MM.1S (cell line): ENCODE data around the gene SHROOM3.

Experiments
- DNase-seq: peaks from one replicate; pipeline ENCODE4 v3.0.0-alpha.2; 2015
- H2AFZ ChIP-seq: fragments of 300-600 bp; sonication (generic); 2 replicates; pipeline ENCODE4 v1.6.0; 2016; ENCODE audit warnings: antibody characterized with exemption, low read length
- H3F3A ChIP-seq: fragments of 300-600 bp; sonication (generic); 2 replicates; pipeline ENCODE4 v1.6.1; 2016; ENCODE audit warnings: mild to moderate bottlenecking, antibody characterized with exemption, low read length, moderate library complexity, mixed read lengths; ENCODE audit not compliant: insufficient read depth
- H3K27ac ChIP-seq: fragments of 300-600 bp; sonication (generic); 2 replicates; pipeline ENCODE4 v1.5.1; 2016; ENCODE audit warnings: mild to moderate bottlenecking, low read length
- H3K27me3 ChIP-seq: fragments of 300-600 bp; sonication (generic); replicated peaks from 2 replicates; pipeline ENCODE4 v1.6.0; 2016; ENCODE audit warnings: low read length; ENCODE audit not compliant: insufficient read depth
- H3K36me3 ChIP-seq: fragments of 300-600 bp; sonication (generic); replicated peaks from 2 replicates; pipeline ENCODE4 v1.6.1; 2016; ENCODE audit warnings: mild to moderate bottlenecking, low read length, mixed read lengths; ENCODE audit not compliant: insufficient read depth
- H3K4me1 ChIP-seq: fragments of 300-600 bp; sonication (generic); 2 replicates; pipeline ENCODE4 v1.6.1; 2016; ENCODE audit warnings: low read length, mixed read lengths
- H3K4me2 ChIP-seq: fragments of 300-600 bp; sonication (generic); 2 replicates; pipeline ENCODE4 v1.6.0; 2016; ENCODE audit warnings: low read depth, low read length
- H3K4me3 ChIP-seq: fragments of 300-600 bp; sonication (generic); 2 replicates; pipeline ENCODE4 v1.5.1; 2016; ENCODE audit warnings: low read length, mixed read lengths
- H3K79me2 ChIP-seq: fragments of 300-600 bp; sonication (generic); 2 replicates; pipeline ENCODE4 v1.6.1; 2016; ENCODE audit warnings: mixed run types, low read length, mixed read lengths
- H3K9ac ChIP-seq: fragments of 300-600 bp; sonication (generic); 2 replicates; pipeline ENCODE4 v1.6.1; 2016; ENCODE audit warnings: low read length, mixed read lengths
- H3K9me2 ChIP-seq: fragments of 300-600 bp; sonication (generic); replicated peaks from 2 replicates; pipeline ENCODE4 v1.6.1; 2016; ENCODE audit warnings: mild to moderate bottlenecking, low read length, mixed read lengths; ENCODE audit not compliant: insufficient read depth
- H3K9me3 ChIP-seq: fragments of 300-600 bp; sonication (generic); replicated peaks from 2 replicates; pipeline ENCODE4 v1.6.1; 2016; ENCODE audit warnings: mild to moderate bottlenecking, low read length, mixed read lengths; ENCODE audit not compliant: insufficient read depth
- H4K20me1 ChIP-seq: fragments of 300-600 bp; sonication (generic); 2 replicates; pipeline ENCODE4 v1.6.1; 2016; ENCODE audit warnings: mild to moderate bottlenecking, low read length, moderate library complexity, mixed read lengths; ENCODE audit not compliant: insufficient read depth
- CTCF ChIP-seq: fragments of 300-600 bp; sonication (generic); IDR thresholded peaks from 2 replicates; pipeline ENCODE4 v1.5.1; 2016; ENCODE audit warnings: antibody characterized with exemption, low read length, mixed read lengths
- EZH2 ChIP-seq: fragments of 300-600 bp; sonication (generic); optimal IDR thresholded peaks from 2 replicates; pipeline ENCODE3; 2017; ENCODE audit warnings: low read depth, mild to moderate bottlenecking, antibody characterized with exemption, low read length, mixed read lengths
- EZH2phosphoT487 ChIP-seq: fragments of 300-600 bp; sonication (generic); IDR thresholded peaks from 2 replicates; pipeline ENCODE4 v1.6.1; 2018; ENCODE audit warnings: antibody characterized with exemption, low read length

SHROOM3 gene

GRCh38 chr4:76457885-76458284, 22.9 kb downstream of the SHROOM3 start:
- no peak for DNase-seq

GRCh38 chr4:76458297-76458696, 23.3 kb downstream of the SHROOM3 start:
- Histone ChIP-seq H2AFZ (no peak overlapping the region), H3K9me2 (no peaks in the 10 kb centered on the region), H3K4me2 (no peak overlapping the region), H3K36me3 (no peaks in the 10 kb centered on the region), H3K4me1 (no peaks in the 10 kb centered on the region), H3K9me3 (no peaks in the 10 kb centered on the region), H3K9ac (no peak overlapping the region), H3F3A (no peaks in the 10 kb centered on the region), H3K4me3 (no peak overlapping the region), H3K27me3 (no peaks in the 10 kb centered on the region), H3K27ac (no peak overlapping the region), H4K20me1 (no peaks in the 10 kb centered on the region), H3K79me2 (no peaks in the 10 kb centered on the region)
- TF ChIP-seq EZH2: no peak
- no peak for TF ChIP-seq CTCF
- no peak for TF ChIP-seq EZH2phosphoT487
- DNase-seq: no peak

More at GRCh38 chr4:76457885-76458284, 22.9 kb downstream of the SHROOM3 start:
- TF ChIP-seq CTCF (no peak), EZH2 (no peak), EZH2phosphoT487 (no peak)
- Histone ChIP-seq H3K9me3 (no peaks in the 10 kb centered on the region), H3K9me2 (no peaks in the 10 kb centered on the region), H3K79me2 (no peaks in the 10 kb centered on the region), H3K9ac (no peak overlapping the region), H3K27me3 (no peaks in the 10 kb centered on the region), H2AFZ (no peak overlapping the region), H3K4me2 (no peak overlapping the region), H3K4me3 (no peak overlapping the region), H4K20me1 (no peaks in the 10 kb centered on the region), H3K4me1 (no peaks in the 10 kb centered on the region), H3K36me3 (no peaks in the 10 kb centered on the region), H3K27ac (no peak overlapping the region), H3F3A (no peaks in the 10 kb centered on the region)

- no peak for TF ChIP-seq CTCF
- no peak for TF ChIP-seq EZH2phosphoT487
- TF ChIP-seq EZH2: no peak
- no peak for DNase-seq
- no peak overlapping the region for H2AFZ ChIP-seq
Measured at GRCh38 chr4:76458825-76459224, 23.8 kb downstream of the SHROOM3 start.

More at GRCh38 chr4:76458825-76459224, 23.8 kb downstream of the SHROOM3 start:
- Histone ChIP-seq H3F3A (no peaks in the 10 kb centered on the region), H3K27ac (no peak overlapping the region), H3K9me2 (no peaks in the 10 kb centered on the region), H3K27me3 (no peaks in the 10 kb centered on the region), H3K9ac (no peak overlapping the region), H3K36me3 (no peaks in the 10 kb centered on the region), H3K79me2 (no peaks in the 10 kb centered on the region), H3K9me3 (no peaks in the 10 kb centered on the region), H3K4me3 (no peak overlapping the region), H3K4me1 (no peaks in the 10 kb centered on the region), H4K20me1 (no peaks in the 10 kb centered on the region), H3K4me2 (no peak overlapping the region)
